NB4 (cell line): ENCODE data around the gene BLOC1S4.
"Not testable (repeated sequence)": the region's sequence is repeated elsewhere in the genome, so short reads cannot be mapped to it uniquely, and the experiment has no call there.

Experiments
- DNase-seq: peaks from one replicate; pipeline ENCODE4 v3.0.0; 2010; ENCODE audit warnings: low read depth
- H3K4me3 ChIP-seq: one replicate; pipeline ENCODE4 v1.5.1; 2011; ENCODE audit warnings: mild to moderate bottlenecking, low read depth, low read length, moderate library complexity
- MYC ChIP-seq: IDR thresholded peaks from 2 replicates; pipeline ENCODE4 v1.6.1; 2011; ENCODE audit warnings: low read depth, low read length
- POLR2A ChIP-seq: IDR thresholded peaks from 2 replicates; pipeline ENCODE4 v1.6.1; 2011; ENCODE audit warnings: mild to moderate bottlenecking; ENCODE audit not compliant: insufficient read length; ENCODE audit errors: extremely low read depth
- TF ChIP-seq, protein P1 (sequence below): IDR thresholded peaks from one replicate; pipeline ENCODE4 v1.5.1; 2012; ENCODE audit warnings: low read depth, low read length
- TF ChIP-seq, protein P2 (sequence below): IDR thresholded peaks from 2 replicates; pipeline ENCODE4 v1.6.1; 2011; ENCODE audit warnings: low read depth, low read length

Gene BLOC1S4, protein sequence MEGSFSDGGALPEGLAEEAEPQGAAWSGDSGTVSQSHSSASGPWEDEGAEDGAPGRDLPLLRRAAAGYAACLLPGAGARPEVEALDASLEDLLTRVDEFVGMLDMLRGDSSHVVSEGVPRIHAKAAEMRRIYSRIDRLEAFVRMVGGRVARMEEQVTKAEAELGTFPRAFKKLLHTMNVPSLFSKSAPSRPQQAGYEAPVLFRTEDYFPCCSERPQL

DNA sequence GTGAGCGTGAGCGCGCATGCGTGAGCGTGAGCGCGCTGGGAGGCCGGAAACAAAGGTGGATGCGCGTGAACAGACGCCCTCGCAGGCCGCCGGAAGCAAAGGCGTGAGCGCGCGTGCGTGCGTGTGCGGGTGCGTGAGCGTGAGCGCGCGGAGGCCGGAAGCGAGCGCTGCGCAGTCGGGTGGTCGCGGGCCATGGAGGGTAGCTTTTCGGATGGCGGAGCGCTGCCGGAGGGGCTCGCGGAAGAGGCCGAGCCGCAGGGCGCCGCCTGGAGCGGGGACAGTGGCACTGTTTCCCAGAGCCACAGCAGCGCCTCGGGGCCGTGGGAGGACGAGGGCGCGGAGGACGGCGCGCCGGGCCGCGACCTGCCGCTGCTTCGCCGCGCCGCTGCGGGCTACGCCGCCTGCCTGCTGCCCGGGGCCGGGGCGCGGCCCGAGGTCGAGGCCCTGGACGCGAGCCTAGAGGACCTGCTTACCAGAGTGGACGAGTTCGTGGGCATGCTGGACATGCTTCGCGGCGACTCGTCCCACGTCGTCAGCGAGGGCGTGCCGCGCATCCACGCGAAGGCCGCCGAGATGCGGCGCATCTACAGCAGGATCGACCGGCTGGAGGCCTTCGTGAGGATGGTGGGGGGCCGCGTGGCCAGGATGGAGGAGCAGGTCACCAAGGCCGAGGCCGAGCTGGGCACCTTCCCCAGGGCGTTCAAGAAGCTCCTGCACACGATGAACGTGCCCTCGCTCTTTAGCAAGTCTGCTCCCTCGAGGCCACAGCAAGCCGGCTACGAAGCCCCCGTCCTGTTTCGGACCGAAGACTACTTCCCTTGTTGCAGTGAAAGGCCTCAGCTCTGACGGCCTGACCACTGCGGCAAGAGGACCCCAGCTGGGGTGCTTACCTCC, at the start of gene BLOC1S4:
Gene BLOC1S4, plus strand, starts transcription at position 157 of the 894 bp plus-strand sequence. Its CDS starts 36 bp downstream, at position 193.
- H3K4me3 ChIP-seq, result peak within 1 kb of the TSS; percentile 97
- TF ChIP-seq POLR2A, result peak; percentile 96
- TF ChIP-seq MYC, result peak; percentile 90
- TF ChIP-seq, protein P1, sequence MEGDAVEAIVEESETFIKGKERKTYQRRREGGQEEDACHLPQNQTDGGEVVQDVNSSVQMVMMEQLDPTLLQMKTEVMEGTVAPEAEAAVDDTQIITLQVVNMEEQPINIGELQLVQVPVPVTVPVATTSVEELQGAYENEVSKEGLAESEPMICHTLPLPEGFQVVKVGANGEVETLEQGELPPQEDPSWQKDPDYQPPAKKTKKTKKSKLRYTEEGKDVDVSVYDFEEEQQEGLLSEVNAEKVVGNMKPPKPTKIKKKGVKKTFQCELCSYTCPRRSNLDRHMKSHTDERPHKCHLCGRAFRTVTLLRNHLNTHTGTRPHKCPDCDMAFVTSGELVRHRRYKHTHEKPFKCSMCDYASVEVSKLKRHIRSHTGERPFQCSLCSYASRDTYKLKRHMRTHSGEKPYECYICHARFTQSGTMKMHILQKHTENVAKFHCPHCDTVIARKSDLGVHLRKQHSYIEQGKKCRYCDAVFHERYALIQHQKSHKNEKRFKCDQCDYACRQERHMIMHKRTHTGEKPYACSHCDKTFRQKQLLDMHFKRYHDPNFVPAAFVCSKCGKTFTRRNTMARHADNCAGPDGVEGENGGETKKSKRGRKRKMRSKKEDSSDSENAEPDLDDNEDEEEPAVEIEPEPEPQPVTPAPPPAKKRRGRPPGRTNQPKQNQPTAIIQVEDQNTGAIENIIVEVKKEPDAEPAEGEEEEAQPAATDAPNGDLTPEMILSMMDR, result no peak
- TF ChIP-seq, protein P2, sequence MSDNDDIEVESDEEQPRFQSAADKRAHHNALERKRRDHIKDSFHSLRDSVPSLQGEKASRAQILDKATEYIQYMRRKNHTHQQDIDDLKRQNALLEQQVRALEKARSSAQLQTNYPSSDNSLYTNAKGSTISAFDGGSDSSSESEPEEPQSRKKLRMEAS, result peak; percentile 90

DNA sequence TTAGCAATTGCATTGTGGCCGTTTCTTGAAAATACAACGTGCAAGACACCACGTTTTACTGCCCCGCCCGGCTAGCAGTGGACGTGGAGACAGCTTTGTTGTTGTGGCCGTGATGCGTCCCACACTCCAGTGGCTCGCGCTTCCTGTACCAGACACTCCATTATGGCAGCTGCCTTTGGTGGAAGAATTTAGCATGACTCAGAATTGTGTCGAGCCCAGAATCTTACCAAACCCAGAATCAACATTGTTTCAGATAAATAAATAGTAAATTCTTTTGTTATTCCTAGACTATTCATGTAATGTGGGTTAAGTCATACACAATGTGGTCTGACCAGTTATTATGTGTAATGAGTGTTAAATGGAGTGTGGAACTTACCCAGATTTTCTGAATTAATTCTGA, 47.6 kb upstream of the BLOC1S4 start:
- TF ChIP-seq, protein P2, result no peak
- TF ChIP-seq POLR2A (no peak), MYC (no peak)
- TF ChIP-seq, protein P1, result no peak
- no peak overlapping the region for H3K4me3 ChIP-seq
- DNase-seq, result no peak

More for the DNA sequence above, at the start of gene BLOC1S4:
- DNase-seq, result peak; percentile 98

DNA sequence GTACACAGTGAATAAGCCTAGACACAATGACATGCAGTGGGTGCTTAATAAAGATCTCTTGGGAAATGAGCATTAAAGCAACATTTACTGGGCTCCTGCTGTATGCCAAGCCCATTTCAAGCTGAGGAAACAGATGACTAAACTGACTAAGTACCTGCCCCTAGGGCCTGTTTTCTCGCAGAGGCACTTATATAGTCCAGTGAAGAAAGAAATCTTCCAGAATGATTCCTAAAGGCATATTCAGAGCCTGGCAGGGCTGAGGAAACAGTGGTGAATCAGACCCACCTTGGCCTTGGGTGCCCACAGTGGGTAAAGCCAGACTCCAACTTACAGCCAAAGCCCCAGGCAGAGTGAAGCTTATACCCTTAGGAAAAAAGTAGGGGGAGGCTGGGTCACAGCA, 44.3 kb upstream of the BLOC1S4 start:
- no peak overlapping the region for H3K4me3 ChIP-seq
- TF ChIP-seq, protein P2, result no peak
- no peak for TF ChIP-seq POLR2A
- TF ChIP-seq MYC, result no peak
- TF ChIP-seq, protein P1, result no peak
- no peak for DNase-seq

DNA sequence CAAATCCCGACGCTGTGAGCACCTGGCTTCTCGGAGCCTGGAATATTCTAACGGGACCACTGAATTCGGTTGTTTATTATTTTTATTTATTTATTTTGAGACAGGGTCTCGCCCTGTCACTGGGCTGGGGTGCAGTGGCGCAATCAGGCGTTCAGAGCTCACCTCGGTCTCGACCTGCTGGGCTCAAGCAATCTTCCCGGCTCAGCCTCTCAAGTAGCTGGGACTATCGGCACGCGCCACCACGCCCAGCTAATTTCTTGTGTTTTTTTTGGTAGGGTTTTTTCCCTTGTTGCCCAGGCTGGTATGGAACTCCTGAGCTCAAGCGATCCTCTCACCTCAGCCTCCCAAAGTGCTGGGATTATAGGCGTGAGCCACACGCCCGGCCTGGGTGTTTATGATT, 43.8 kb upstream of the BLOC1S4 start:
- TF ChIP-seq, protein P2, result no peak
- TF ChIP-seq, protein P1, result no peak
- TF ChIP-seq POLR2A (no peak), MYC (no peak)
- no peak for DNase-seq
- H3K4me3 ChIP-seq, result no peak overlapping the region

DNA sequence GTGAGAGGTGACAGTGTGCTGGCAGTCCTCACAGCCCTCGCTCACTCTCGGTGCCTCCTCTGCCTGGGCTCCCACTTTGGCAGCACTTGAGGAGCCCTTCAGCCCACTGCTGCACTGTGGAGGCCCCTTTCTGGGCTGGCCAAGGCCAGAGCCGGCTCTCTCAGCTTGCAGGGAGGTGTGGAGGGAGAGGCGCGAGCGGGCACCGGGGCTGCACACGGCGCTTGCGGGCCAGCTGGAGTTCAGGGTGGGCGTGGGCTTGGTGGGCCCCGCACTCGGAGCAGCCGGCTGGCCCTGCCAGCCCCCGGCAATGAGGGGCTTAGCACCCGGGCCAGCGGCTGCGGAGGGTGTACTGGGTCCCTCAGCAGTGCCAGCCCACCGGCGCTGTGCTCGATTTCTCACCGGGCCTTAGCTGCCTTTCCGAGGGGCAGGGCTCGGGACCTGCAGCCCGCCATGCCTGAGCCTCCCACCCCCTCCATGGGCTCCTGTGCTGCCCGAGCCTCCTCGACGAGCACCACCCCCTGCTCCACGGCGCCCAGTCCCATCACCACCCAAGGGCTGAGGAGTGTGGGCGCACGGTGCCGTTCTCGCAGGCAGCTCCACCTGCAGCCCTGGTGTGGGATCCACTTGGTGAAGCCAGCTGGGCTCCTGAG, 43.3 kb upstream of the BLOC1S4 start:
- DNase-seq, result not testable (repeated sequence)
- H3K4me3 ChIP-seq, result peak overlapping the region; percentile 74

DNA sequence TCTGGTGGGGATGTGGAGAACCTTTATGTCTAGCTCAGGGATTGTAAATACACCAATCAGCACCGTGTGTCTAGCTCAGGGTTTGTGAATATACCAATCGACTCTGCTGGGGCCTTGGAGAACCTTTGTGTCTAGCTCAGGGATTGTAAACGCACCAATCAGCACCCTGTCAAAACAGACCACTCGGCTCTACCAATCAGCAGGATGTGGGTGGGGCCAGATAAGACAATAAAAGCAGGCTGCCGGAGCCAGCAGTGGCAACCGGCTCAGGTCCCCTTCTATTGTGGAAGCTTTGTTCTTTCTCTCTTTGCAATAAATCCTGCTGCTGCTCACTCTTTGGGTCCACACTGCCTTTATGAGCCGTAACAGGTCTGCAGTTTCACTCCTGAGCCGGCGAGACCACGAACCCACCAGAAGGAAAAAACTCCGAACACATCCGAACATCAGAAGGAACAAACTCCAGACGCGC, 42.7 kb upstream of the BLOC1S4 start:
- DNase-seq, result peak; percentile 69

More for the DNA sequence above, 42.7 kb upstream of the BLOC1S4 start:
- H3K4me3 ChIP-seq, result peak overlapping the region; percentile 74
